HepG2 (cell line): ENCODE data around the gene BCL2L1.

Experiments used
- MEF2D ChIP-seq: sonication (generic); formaldehyde crosslinking; IDR thresholded peaks from 2 replicates; pipeline ENCODE4 v1.5.1; 2020; ENCODE audit warnings: mild to moderate bottlenecking, missing genetic modification reagents
- NFKBIZ ChIP-seq: IDR thresholded peaks from 2 replicates; pipeline ENCODE4 v1.6.1; 2018; ENCODE audit warnings: missing genetic modification reagents, missing compliant biosample characterization
- ZEB1 ChIP-seq: IDR thresholded peaks from 2 replicates; pipeline ENCODE4 v1.6.1; 2012; ENCODE audit warnings: mild to moderate bottlenecking, low read depth, inconsistent platforms; ENCODE audit not compliant: insufficient replicate concordance
- ZSCAN25 ChIP-seq: sonication (generic); formaldehyde crosslinking; IDR thresholded peaks from 2 replicates; pipeline ENCODE4 v1.8.0; 2022; ENCODE audit warnings: mild to moderate bottlenecking, missing genetic modification reagents

DNA sequence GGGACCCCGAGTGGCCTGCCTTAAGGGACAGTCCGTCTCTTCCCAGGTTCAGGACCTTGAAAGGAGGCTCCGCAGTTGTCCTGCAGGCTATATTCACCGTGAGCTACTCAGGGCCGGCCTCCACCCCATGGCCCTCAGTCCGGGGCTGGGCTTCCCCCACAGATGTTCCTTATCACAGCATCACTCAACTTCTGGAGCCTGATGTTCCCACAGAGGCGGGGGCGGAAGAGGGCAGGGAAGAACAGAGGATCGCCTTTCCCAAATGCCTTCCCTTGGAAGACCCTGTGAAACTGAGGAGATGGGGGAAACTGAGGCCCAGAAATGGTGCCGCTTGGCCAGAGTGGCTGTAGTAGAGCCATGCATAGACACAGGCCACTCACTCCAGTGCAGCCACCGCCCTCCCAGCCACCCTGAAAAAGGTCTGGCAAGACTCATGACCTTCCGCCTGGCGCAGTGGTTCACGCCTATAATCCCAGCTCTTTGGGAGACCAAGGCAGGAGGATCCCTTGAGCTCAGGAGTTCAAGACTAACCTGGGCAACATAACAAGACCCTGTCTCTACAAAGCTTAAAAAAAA lies 89.2 kb downstream of the BCL2L1 start:
- no peak for TF ChIP-seq NFKBIZ
- no peak for TF ChIP-seq ZEB1
- no peak for TF ChIP-seq MEF2D (CRISPR knock-in tag)
- no peak for TF ChIP-seq ZSCAN25 (CRISPR knock-in tag)
